ENCODE measurements around the gene MAP7. TPM values are rescaled to one million over a fixed set of nuclear protein-coding genes. Genes with fewer than 3 reads are reported as not detected.

The MAP7 gene
- total and polyA plus RNA-seq, 4 donors = 3.2 to 17.5 (median 8.3) TPM

DNA sequence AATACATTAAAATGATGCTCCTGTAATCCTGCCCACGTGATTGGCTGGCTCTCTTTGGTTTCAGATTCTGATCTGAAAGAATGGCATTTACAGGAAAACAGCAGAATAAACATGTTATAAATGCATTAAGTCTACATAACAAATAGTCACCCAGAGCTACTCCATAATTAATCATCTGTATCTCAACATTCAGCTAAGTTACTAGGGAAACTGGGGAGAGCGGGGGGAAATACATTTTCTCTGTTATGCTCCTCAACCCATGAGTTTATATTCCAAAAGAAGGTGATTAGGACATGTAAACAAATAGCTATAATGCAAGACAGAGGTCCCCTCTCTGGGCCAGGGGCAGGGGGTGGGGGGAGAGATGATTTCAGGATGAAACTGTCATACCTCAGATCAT is 58.5 kb downstream of the MAP7 start:
- DNase-seq (ENCODE audit: low spot score) = no peak
- H3K36me3 ChIP-seq (ENCODE audit: control insufficient read depth in 4 of 4, insufficient read depth in 3 of 4, low read depth in 1 of 4, low read length in 3 of 4) = no peaks in the 10 kb centered on the region
- no peak for TF ChIP-seq SP1 (IDR thresholded peaks at IDR 0.05)
- TF ChIP-seq HNF4A (conservative IDR thresholded peaks at IDR 0.05) = no peak
- TF ChIP-seq JUND (IDR thresholded peaks at IDR 0.05) = no peak
- TF ChIP-seq, protein P1, sequence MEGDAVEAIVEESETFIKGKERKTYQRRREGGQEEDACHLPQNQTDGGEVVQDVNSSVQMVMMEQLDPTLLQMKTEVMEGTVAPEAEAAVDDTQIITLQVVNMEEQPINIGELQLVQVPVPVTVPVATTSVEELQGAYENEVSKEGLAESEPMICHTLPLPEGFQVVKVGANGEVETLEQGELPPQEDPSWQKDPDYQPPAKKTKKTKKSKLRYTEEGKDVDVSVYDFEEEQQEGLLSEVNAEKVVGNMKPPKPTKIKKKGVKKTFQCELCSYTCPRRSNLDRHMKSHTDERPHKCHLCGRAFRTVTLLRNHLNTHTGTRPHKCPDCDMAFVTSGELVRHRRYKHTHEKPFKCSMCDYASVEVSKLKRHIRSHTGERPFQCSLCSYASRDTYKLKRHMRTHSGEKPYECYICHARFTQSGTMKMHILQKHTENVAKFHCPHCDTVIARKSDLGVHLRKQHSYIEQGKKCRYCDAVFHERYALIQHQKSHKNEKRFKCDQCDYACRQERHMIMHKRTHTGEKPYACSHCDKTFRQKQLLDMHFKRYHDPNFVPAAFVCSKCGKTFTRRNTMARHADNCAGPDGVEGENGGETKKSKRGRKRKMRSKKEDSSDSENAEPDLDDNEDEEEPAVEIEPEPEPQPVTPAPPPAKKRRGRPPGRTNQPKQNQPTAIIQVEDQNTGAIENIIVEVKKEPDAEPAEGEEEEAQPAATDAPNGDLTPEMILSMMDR (IDR thresholded peaks at IDR 0.05; ENCODE audit: low read depth, low read length, missing input control) = no peak
- TF ChIP-seq TAF1 (conservative IDR thresholded peaks at IDR 0.05) = no peak
- no peak for TF ChIP-seq EGR1 (IDR thresholded peaks at IDR 0.05; ENCODE audit: low read depth in 2 of 2)
- no peak for TF ChIP-seq YY1 (IDR thresholded peaks at IDR 0.05)
- TF ChIP-seq NR2F2 (IDR thresholded peaks at IDR 0.05) = no peak
- TF ChIP-seq RAD21 (IDR thresholded peaks at IDR 0.05) = no peak
- no peak overlapping the region for H3K27ac ChIP-seq (ENCODE audit: low read depth in 1 of 2, low read length in 2 of 2)
- H3K27me3 ChIP-seq (ENCODE audit: control insufficient read depth in 4 of 4, insufficient read depth in 4 of 4, low read length in 3 of 4) = no peaks in the 10 kb centered on the region
- no peaks in the 10 kb centered on the region for H3K9me3 ChIP-seq (ENCODE audit: control insufficient read depth in 4 of 4, low read length in 3 of 4)
- no peak overlapping the region for H3K4me3 ChIP-seq (ENCODE audit: low read depth in 1 of 3, low read length in 3 of 3)
- 89% methylated on average over 2 of the region's 2 CpGs for WGBS
- no peak overlapping the region for H3K9ac ChIP-seq (ENCODE audit: low read depth in 1 of 2, low read length in 2 of 2)
- H3K4me1 ChIP-seq (ENCODE audit: control insufficient read depth in 4 of 4, insufficient read depth in 4 of 4, low read length in 3 of 4) = peaks cover 0 to 6% (median 4%) of the 10 kb centered on the region in 4 donors

- no peaks in the 10 kb centered on the region for H3K36me3 ChIP-seq (ENCODE audit: control insufficient read depth in 4 of 4, insufficient read depth in 3 of 4, low read depth in 1 of 4, low read length in 3 of 4)
- no peaks in the 10 kb centered on the region for H3K9me3 ChIP-seq (ENCODE audit: control insufficient read depth in 4 of 4, low read length in 3 of 4)
- no peak overlapping the region for H3K27ac ChIP-seq (ENCODE audit: low read depth in 1 of 2, low read length in 2 of 2)
- TF ChIP-seq SP1 (IDR thresholded peaks at IDR 0.05) (no peak), MAX (IDR thresholded peaks at IDR 0.05) (no peak), YY1 (IDR thresholded peaks at IDR 0.05) (no peak), FOXA2 (IDR thresholded peaks at IDR 0.05) (no peak), TAF1 (conservative IDR thresholded peaks at IDR 0.05) (no peak), HNF4G (IDR thresholded peaks at IDR 0.05) (no peak), JUND (IDR thresholded peaks at IDR 0.05) (no peak), NR2F2 (IDR thresholded peaks at IDR 0.05) (no peak), EGR1 (IDR thresholded peaks at IDR 0.05; ENCODE audit: low read depth in 2 of 2) (no peak), GABPA (IDR thresholded peaks at IDR 0.05 in 1 of 2, conservative IDR thresholded peaks at IDR 0.05 in 1 of 2) (no peak)
- TF ChIP-seq, protein P1 (IDR thresholded peaks at IDR 0.05; ENCODE audit: low read depth, low read length, missing input control) = no peak
- TF ChIP-seq, protein P2, sequence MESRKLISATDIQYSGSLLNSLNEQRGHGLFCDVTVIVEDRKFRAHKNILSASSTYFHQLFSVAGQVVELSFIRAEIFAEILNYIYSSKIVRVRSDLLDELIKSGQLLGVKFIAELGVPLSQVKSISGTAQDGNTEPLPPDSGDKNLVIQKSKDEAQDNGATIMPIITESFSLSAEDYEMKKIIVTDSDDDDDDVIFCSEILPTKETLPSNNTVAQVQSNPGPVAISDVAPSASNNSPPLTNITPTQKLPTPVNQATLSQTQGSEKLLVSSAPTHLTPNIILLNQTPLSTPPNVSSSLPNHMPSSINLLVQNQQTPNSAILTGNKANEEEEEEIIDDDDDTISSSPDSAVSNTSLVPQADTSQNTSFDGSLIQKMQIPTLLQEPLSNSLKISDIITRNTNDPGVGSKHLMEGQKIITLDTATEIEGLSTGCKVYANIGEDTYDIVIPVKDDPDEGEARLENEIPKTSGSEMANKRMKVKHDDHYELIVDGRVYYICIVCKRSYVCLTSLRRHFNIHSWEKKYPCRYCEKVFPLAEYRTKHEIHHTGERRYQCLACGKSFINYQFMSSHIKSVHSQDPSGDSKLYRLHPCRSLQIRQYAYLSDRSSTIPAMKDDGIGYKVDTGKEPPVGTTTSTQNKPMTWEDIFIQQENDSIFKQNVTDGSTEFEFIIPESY (IDR thresholded peaks at IDR 0.05) = no peak
- H3K4me1 ChIP-seq (ENCODE audit: control insufficient read depth in 4 of 4, insufficient read depth in 4 of 4, low read length in 3 of 4) = peaks cover 0 to 6% (median 4%) of the 10 kb centered on the region in 4 donors
- no peaks in the 10 kb centered on the region for H3K27me3 ChIP-seq (ENCODE audit: control insufficient read depth in 4 of 4, insufficient read depth in 4 of 4, low read length in 3 of 4)
- no peak overlapping the region for H3K4me3 ChIP-seq (ENCODE audit: low read depth in 1 of 3, low read length in 3 of 3)
- 92% methylated on average over 2 of the region's 2 CpGs for WGBS
- no peak overlapping the region for H3K9ac ChIP-seq (ENCODE audit: low read depth in 1 of 2, low read length in 2 of 2)
- DNase-seq (ENCODE audit: low spot score) = no peak
Observed at GRCh38 chr6:136491251-136491650, 59.0 kb downstream of the MAP7 start.
